M059J (cell line): ENCODE results near the gene SP2. TPM values are rescaled to one million over a fixed set of nuclear protein-coding genes. Genes with fewer than 3 reads are reported as not detected.

Source experiments
- DNase-seq: peaks from one replicate; pipeline ENCODE4 v3.0.0-alpha.2; 2012; ENCODE audit warnings: low read depth
- total RNA-seq: library from RNA; depleted of rRNA; stranded (reverse); fragments of >200 nt; shearing (Covaris generic); gene quantifications from 2 replicates; pipeline ENCODE4 v1.2.3, GENCODE V29; 2014

The SP2 gene
- total RNA-seq, 1 experiment from 2014 or later, result 3.8 TPM

DNA sequence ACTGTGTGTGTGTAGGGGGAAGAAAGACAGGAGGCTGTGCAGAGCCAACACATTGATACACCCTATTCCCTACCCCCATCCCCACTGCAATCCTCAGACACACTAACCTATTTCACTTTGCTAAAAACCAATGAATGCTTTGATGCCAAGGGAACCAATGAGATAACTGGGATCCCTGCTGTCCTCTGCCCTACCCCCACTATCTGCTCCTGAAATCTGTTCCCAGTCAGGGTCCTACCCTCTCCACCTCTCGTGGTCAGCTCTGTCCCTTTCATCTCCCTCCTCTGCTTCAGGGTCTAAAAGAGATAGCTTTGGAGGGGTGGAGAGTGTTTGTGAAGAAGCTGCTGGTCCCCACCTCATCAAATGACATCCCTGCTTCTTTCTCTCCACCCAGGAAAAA is 26.0 kb upstream of the SP2 start:
- DNase-seq, result no peak

DNA sequence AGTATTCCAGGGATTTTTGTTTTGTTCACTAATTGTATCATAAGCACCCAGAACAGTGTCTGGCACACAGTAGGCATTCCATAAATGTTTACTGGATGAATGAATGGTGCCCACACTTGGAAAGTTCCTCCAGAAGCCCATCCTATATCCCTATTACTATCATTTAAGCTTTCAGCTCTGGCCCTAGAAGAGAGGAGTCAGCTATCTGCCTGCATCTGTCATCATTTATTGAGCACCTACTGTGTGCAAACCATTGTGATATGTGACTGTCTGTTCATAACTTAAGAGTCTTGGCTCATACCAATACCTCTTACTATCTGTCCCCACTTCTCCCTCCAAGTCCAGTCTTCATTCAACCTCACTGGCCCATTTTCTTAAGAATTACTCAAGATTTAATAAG is 25.0 kb upstream of the SP2 start:
- no peak for DNase-seq

DNA sequence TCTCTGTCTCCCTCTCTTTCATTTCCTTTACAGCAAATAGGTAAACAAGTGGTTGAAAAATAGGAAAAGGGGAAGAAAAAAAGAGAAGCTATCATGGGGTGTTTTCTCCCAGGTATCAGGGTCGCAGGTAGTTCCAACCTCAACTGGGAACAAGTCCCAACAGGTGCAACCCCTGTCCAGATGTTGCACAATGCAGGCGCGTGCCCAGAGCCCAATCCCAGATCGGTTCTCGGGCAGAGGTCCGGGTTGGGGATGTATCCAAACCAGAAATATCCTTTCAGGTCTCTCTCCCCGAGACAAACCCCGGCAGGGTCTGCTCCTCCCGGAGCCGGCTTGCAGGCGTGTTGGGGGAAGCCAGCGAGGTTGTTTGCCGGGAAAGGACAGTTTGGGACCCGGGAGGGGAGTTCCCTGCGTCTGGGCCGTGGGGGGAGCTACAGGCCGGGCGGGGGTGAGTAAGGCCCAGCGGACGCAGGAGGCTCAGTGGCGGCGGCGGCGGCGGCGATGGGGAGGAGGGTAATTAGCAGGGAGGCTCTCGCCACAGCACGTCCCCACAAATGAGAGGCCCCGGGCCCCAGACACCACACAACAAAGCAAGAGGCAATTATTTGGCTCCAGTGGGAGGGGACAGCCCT is 23.9 kb upstream of the SP2 start:
- no peak for DNase-seq

DNA sequence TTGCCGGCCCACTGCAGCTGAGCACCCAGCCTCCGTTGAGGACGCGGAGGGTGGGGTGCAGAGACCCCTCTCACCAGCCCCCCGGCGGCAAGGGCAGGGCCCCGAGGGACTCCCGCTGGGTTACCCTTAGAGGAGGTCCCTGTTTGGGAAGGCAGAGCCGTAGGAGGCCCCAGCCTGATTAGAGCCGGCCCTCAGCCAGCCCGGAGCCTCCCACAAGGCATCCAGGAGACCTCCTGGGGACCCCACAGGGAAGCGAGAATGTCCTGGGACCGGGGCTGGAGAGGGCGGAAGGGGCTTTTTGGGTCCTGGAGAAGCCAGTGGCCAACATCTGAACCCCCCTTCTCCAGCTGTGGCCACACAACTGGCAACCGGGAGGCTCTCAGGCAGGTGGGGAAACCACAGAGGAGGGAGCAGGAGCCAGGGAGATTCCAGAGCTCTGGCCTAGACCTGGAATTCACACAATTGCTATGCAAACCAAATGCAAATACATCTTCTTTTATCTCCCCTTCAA is 23.3 kb upstream of the SP2 start:
- DNase-seq, result no peak

DNA sequence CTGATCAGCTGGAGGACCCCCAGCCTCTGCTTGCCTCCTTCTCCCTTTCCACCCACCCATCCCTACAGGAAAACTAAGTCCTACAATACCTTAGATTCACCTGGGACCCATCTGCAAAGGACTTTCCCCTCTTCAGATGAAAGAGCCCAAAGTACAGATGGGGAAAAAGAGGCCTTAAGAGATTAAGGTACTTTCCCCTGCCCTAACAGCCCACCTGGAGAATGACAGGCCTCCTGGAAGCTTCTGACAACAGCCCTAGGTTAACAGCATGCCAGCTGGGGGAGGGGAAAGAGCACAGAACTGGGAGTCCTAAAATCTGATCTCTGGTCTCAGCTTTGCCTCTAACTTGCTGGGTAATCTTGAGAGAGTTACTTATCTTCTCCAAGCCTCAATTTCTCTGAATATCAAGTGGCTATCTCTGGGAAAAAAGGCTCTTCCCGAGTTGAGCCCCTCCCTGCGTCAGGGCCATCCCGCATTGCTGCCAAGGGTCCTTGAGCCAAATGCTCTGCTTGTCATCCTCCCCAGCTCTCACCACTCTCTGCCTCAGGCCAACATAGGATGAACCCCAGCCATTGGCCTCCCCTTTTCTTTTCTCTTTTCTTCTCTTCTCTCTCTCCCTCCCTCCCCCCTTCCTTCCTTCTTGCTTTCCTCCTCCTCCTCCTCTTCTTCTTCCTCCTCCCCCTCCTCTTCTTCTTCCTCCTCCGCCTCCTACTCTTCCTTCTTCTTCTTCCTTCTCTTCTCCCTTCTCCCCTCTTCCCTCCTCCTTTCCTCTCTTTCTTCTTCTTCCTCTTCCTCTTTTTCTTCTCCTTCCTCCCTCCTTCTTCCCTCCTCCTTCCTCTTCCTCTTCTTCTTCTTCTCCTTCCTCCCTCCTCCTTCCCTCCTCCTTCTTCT is 22.6 kb upstream of the SP2 start:
- DNase-seq, result no peak

DNA sequence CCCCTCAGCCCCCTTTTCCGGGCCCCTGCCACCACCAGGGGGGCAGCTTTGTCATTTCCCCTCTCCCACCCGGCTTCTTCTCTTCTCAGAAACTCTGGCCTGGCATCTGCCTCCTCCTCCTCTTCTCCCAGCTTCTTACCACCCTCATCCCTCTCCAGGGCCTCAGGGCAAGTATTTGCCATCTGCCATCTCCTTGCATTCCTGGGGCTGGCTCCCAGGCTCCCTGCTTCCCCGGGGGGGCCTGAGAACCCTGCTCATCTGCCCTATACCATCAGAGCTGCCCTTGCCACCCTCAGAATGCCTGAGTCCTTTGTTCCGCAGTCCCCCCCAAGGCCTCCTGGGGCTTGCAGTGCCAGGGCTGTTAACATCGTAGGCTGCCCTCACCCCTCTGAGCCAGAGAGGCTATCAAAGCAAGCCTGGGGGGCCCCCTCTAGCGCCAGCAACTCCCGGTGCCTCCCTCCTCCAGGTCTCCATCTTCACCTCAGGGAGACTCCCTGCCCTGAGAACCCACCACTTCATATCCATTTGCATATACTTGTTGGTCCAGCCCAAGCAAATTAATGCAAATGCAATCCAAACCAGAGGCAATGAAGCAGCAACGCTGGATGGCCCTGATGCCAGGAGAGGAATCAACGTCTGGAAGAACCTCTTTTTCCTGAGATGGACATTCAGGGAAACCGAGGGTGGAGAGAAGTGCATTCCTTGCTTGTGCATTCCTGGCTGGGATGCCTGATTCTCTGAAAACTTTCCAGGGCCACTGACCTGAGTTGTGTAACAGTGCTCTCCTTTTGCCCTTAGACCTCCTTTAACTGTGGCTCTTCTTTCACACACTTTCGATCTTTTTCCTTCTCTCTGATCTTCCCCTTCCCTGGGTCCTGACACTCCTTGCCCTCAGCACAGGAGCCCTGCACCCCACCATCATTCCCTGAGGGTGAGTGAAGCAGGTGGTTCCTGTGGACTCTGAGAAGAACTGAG is 20.7 kb upstream of the SP2 start:
- peak; percentile 78 for DNase-seq

DNA sequence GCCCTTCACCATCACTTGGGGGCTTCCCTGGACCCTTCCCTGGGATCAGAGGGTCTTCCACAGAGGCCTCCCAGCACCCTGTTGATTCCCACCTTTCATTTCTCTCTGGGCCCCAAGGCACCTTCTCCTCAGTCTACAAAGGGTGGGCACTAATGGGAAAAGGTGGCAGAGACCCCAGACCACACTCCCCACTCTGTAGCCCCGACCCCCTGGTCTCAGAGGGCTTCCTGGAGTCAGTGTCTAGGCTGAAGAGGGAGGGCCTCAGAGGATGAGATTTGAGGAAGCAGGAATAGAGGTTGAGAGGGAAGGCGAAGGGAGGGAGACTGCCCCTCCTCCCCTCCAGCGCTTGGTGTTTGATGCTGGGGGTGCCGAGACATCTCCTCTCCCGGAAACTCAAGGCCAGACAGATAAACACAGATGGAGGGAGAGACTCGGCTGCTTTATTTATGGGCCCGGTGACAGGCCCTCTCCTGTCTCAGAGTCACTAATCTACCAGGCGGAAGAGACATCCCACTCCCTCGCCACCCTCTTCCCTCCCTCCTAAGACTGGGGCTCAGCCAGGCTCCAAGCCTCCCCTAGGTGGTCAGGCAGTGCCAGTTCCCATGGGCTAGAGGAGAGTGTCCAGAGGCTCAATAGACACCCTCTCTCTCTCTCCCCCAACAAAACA is 18.5 kb upstream of the SP2 start:
- no peak for DNase-seq

DNA sequence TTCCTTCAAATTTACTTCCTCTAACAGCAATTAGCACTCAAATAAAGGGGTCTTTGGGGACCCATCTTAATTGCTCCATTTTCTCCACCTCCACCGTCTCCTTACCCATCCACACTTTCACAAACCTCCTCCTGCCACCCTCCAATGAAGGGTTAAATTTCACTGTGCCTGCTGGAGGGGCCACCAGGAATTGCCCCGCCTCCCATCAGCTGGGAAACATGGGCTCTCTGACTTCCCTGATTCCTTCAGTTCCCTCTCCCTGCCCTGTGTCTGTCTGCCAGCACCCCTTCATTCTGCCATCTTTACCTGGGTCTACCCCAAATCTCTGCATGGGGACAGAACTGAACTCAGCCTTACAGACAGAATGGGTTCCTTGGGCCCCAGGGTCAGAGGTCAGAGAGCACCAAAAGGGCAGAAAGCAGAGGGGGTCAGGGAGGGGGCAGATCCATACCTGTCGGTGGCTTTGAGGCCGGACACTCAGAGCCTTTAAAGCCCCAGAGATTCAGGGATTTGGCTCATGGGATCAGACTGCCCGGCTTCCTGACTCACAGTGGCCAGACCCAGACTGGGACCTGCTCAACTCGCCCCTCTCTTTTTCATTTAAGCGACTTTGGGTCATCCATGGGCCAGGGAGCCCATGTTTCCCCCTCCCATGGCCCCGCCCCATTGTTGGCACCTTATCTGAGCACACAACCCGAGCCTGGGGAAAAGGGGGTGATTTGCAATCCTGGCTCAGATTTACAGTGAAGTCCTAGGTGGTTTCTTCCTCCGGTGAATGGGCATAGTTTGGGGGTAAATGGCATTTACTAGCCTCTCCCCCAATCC is 17.6 kb upstream of the SP2 start:
- peak; percentile 35 for DNase-seq

DNA sequence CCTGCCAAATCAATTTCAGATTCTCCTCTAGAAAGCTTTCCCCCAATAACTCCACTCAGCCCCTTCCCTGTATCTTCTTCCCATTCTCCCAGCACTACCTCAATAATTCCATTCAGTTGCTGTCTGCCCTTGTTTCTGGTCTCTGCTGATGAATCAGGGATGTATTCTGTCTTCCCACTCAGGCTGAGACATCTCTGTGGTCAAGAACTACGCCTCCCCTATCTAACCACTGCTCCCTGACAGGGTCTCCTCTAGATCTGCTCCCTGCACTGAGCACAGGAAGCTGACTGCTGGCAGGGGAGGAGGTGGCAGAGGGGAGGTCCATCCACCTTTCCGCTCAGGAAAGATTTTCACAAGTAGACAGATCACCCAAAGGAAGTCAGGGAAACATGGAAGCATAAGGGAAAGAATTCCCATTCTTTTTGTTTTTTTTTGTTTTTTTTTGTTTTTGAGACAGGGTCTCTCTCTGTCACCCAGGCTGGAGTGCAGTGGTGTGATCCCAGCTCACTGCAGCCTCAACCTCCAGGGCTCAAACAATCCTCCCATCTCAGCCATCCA is 16.9 kb upstream of the SP2 start:
- DNase-seq, result peak; percentile 76

DNA sequence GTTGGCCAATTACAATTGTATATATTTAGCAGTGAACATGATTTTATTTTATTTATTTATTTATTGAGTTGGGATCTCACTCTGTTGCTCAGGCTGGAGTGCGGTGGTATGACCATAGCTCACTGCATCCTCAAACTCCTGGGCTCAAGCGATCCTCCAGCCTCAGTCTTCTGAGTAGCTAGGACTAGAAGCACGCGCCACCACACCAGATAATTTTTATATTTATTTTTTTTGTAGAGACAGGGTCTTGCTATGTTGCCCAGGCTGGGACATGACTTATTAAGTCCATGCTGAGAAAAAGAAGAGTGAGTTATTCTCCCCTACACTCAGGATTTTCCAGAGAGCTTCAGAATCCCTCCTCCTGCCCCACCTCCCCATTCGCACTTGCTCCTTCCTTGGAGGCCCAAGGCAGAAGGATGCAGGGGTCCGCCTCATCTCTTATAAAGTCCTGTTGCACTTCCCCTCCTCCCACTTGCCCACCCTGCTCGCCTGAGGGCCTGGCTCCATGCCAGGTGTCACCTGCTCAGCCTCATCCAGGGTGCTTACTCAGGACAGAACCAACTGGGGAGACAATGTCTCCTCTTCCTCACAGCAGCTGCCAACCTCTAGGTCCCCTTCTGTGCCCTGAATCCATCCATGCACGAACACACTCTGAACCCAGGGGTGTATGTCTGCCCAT is 16.1 kb upstream of the SP2 start:
- no peak for DNase-seq

DNA sequence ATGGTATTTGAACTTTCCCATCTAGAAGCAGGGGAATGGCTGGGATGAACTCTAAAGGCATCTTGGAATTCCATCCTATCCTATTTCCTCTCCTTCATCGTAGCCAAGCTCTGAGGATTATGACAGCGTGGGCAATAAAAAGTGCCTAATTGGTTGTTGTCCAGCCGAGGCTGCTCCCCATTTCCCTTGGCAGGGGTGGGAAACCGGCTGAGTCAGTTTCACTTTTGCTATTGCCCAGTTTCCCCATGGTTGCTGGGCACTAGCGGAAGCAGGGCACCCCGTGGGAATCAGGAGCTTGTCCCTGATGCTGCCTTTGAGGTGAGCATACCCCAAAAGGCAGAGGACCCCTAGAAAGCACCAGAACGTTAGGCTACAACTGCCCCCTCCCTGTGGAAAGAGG is 13.8 kb upstream of the SP2 start:
- DNase-seq, result peak; percentile 83

DNA sequence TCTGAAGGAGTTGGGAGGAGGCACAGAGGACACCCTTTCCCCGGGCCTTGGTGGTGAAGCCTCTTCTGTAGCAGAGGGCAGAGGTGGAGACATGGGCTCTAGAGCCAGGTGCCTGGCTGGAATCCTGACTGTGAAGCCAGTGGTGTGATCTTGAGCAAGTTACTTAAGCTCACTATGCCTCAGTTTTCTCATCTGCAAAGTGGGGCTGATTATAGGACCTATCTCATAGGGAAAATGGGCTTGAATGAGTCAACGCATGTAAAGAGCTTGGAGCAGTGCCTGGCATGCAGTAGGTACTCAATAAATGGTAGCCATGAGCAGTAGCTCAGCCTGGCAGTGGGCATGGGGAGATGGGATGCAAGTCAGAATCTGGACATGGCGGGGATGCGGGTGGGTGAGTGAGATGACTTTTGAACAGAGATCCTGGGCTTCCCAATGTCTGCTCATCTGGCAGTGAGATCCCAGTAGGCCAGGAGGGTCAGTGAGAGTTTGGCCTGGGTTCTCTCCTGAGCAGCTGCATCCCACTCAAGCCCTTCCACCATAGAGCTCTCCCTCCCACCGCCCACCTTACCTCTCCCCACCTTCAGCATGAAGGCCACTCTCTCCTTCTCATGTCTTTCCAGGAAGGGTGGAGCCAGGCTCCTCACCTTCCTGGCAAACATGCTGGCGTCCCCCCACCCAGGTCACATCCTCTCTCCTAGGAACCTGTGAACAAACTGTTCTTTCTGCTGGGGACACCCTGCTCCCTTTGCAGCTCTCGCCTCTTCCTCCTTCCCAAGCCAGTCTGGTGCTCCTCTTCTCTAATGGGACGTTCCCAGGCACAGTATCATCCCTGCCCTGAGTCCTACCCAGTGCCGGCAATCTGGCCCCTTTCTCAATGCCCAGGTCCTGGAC is 13.1 kb upstream of the SP2 start:
- DNase-seq, result no peak

DNA sequence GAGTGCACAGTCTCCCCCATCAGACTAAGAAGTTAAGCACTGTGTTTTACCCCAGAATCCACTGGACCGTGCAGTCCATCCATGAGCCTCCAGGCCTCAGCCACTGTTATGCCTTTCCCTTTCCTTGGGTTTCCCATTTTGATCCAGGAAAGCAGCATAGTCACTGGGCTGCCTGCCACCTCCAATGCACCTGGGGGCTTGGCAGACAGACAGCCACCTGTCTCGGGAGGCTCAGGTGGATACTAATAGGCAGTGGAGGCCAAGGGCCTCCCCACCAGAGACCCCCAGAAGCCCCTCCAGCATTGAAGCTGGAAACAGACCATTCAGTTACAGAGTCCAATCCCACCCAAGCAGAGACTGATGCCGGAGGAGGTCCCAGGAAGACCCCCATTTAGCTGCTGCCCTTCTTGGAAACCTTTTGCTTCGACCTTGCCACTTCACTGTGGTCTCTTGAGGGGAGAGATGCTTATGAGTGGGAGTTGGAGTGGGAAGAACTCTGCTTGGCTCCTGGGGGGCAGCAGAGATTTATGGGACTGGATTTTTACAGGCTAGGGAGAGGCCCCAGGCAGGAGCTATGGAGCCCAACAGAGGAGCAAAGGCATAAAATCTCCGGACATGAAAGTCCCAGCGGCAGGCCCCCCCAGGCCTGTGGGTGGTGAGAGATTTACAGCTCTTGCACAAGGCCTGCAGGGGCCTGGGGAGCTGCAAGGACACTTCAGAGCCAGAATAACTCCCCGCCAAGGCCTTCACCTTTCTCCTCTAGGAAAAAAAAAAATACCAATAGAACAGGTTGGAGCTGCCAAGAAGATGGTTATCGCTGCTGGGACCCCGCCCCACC is 12.2 kb upstream of the SP2 start:
- no peak for DNase-seq

DNA sequence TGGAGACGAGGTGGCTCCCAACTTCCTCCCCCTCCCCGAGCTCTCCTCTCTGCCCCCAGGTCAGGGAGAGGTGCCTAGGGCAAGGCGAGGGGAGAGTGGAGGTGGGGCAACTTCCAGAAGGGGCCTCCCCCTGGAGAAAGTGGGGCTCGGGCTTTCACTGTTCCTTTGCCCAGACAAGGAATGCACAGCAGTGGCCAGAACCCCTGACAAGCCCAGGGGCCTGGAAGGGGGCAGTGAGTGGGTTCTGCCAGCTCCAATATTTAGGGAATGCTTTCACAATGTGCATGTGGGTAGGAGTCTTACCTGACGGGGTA is 11.7 kb upstream of the SP2 start:
- no peak for DNase-seq

DNA sequence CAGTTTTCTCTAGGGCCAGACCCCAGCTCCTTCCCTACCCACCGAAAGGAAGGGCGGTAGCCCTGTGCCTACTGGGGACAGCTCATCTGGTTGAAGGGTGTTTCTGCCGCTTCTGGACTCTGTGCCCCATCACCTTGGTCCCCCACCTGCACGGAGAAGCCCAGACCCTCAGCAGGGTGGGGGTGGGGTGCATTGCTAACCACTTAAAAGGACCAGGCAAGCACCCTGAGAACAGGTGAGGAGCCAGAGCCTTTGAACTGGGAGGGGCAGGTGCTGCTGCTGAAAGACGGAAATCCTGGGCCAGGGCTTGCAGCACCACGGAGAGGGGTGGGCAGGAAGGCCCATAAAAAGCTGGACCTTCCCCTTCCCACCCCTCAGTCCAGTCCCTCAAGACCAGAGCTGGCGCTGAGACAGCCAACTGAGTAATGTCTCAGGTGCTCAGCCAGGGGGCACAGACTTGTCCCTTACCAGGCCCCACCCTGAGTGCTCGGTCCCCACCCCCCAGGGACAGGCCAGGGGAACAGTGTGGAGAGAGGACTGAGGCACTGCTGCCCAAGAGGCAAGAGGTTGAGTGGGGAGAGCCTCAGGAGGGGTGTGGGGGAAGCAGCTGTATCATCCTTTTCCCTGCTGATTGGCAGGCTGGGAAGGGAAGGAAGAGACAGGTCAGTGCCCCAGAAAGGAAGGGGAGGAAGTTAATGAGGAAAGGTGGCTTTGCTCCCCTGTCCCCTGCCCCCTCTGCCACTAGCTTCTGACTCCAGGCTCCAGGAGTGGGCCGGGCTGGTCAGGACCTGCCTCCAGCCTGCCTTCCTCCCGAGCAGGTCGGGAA is 10.9 kb upstream of the SP2 start:
- DNase-seq, result no peak

DNA sequence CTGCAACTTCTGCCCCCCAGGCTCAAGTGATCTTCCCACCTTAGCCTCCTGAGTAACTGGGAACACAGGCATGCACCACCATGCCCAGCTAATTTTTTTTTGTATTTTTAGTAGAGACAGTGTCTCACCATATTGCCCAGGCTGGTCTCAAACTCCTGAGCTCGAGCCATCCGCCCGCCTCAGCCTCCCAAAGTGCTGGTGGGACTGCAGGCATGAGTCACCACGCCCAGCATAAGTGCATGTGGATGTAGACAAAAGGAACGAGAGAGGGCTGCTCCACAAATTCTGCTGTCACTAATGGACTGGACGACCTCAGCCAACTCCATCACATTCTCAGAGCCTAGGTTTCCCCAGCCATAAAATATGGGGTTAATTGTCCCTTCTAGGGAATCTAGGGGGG is 7.7 kb upstream of the SP2 start:
- no peak for DNase-seq
